MCF 10A (cell line): Measurements from ENCODE around the gene TNK2. TPM values are rescaled to one million over a fixed set of nuclear protein-coding genes. Genes with fewer than 3 reads are reported as not detected.
A peak's percentile ranks its signal among the peaks of the same experiment; 100 is the strongest.

Experiments used
- BruUV-seq: library from RNA; stranded (reverse); fragments of 400-500 nt; replicated peaks from 2 replicates; lab custom pipeline; 2021; lab: Mats Ljungman, UMichigan
- CTCF ChIA-PET: fragments of 300-600 bp; sonication (Branson Sonifier 250); formaldehyde crosslinking; extraction: SDS; loops from one replicate; lab custom pipeline; 2021; ENCODE audit warnings: antibody characterized with exemption, inconsistent platforms; lab: Yijun Ruan, JAX
- POLR2A ChIA-PET: fragments of 300-600, 350-650 bp; sonication (Branson Sonifier 250); formaldehyde crosslinking; extraction: SDS; loops from one replicate; lab custom pipeline; 2020; ENCODE audit warnings: antibody characterized with exemption, inconsistent platforms; lab: Yijun Ruan, JAX
- DNase-seq: peaks from one replicate; pipeline ENCODE4 v3.0.0-alpha.2; 2018; ENCODE audit not compliant: unreplicated experiment
- H3K27ac Mint-ChIP-seq: one replicate; pipeline ENCODE4 v1.8.0; 2022; ENCODE audit warnings: mild to moderate bottlenecking, low read depth, mixed read lengths; ENCODE audit not compliant: unreplicated experiment
- H3K27me3 Mint-ChIP-seq: one replicate; pipeline ENCODE4 v1.8.0; 2022; ENCODE audit warnings: mixed read lengths; ENCODE audit not compliant: insufficient read depth, unreplicated experiment
- H3K36me3 Mint-ChIP-seq: one replicate; pipeline ENCODE4 v1.8.0; 2022; ENCODE audit warnings: mild to moderate bottlenecking, moderate library complexity, mixed read lengths; ENCODE audit not compliant: insufficient read depth, unreplicated experiment
- H3K4me1 Mint-ChIP-seq: one replicate; pipeline ENCODE4 v1.8.0; 2022; ENCODE audit warnings: mixed read lengths; ENCODE audit not compliant: insufficient read depth, unreplicated experiment
- H3K4me3 Mint-ChIP-seq: one replicate; pipeline ENCODE4 v1.8.0; 2022; ENCODE audit warnings: mild to moderate bottlenecking, moderate library complexity, mixed read lengths; ENCODE audit not compliant: unreplicated experiment
- H3K9me3 Mint-ChIP-seq: one replicate; pipeline ENCODE4 v1.8.0; 2022; ENCODE audit warnings: mixed read lengths; ENCODE audit not compliant: unreplicated experiment
- intact Hi-C: fragments of 100-400 bp; cut with micrococcal nuclease; formaldehyde crosslinking; loops from 2 replicates; pipeline ENCODE4 v1.14.1; 2022
- total RNA-seq: library from RNA; stranded (reverse); gene quantifications from 2 replicates; pipeline ENCODE4 v1.2.3, GENCODE V29; 2022
- TF ChIP-seq, protein P1 (sequence below): fragments of 200-600 bp; IDR thresholded peaks from one replicate; pipeline ENCODE4 v1.8.0; 2022; ENCODE audit warnings: antibody characterized with exemption, mild to moderate bottlenecking; ENCODE audit not compliant: unreplicated experiment

Gene TNK2
- total RNA-seq, 1 experiment from 2014 or later = 75.8 TPM

- Mint-ChIP-seq H3K27ac (peak overlapping the region; percentile 93), H3K4me3 (peak overlapping the region; percentile 76), H3K36me3 (peaks cover 10% of the 10 kb centered on the region), H3K27me3 (no peaks in the 10 kb centered on the region), H3K9me3 (no peaks in the 10 kb centered on the region), H3K4me1 (peaks cover 48% of the 10 kb centered on the region)
- ChIA-PET POLR2A (interaction anchor here (0.7 to 11.2 kb wide), 4 partner anchors 10 to 38 kb away, joined by 3 to 254 read pairs (median 52); partner anchors contain the start of gene TNK2), CTCF (interaction anchor here (0.6 to 9.3 kb wide), 6 partner anchors 10 to 36 kb away, joined by 3 to 187 read pairs (median 6); no protein-coding TSS in a partner anchor)
- peak; percentile 94 for DNase-seq
- TF ChIP-seq, protein P1, sequence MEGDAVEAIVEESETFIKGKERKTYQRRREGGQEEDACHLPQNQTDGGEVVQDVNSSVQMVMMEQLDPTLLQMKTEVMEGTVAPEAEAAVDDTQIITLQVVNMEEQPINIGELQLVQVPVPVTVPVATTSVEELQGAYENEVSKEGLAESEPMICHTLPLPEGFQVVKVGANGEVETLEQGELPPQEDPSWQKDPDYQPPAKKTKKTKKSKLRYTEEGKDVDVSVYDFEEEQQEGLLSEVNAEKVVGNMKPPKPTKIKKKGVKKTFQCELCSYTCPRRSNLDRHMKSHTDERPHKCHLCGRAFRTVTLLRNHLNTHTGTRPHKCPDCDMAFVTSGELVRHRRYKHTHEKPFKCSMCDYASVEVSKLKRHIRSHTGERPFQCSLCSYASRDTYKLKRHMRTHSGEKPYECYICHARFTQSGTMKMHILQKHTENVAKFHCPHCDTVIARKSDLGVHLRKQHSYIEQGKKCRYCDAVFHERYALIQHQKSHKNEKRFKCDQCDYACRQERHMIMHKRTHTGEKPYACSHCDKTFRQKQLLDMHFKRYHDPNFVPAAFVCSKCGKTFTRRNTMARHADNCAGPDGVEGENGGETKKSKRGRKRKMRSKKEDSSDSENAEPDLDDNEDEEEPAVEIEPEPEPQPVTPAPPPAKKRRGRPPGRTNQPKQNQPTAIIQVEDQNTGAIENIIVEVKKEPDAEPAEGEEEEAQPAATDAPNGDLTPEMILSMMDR = no peak
- BruUV-seq = no TSS peak
- intact Hi-C loops = no loop called here
Measured at GRCh38 chr3:195897081-195897852, 11.1 kb downstream of the TNK2 start.

DNA sequence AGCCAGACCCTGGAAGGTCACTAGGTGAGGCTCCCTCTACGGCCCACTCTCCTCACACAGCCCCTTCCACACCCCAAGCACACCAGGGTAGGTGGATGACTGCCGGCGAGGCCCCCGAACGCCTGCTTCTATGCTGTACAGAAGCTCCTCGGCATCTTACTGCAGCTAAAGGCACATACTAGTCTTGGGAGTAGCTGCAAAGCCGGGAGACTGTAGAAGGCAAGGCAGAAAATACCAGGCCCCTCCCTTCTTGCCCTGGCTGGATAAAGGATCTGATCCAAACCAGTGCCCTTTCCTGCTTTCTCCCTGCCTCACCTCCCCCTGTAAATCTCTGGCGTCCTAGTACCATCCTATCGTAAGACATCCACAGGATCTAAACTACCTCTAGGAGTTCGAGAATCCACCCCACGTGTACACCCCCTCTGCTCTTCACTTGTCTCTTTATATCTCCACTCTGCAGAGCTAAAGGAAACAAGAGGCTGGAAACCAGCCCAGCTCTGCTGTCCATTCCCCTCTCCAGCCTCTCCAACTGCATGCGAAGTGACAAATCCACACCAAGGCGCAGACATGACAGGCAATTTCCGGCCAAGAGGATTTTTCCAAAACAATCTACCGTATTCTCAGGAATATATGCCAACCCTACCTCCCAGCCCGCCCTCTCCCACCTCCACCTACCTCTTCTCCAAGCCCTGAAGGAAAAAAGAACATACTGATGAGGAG is 11.8 kb downstream of the TNK2 start:
- no peaks in the 10 kb centered on the region for H3K27me3 Mint-ChIP-seq
- POLR2A ChIA-PET = interaction anchor here (0.6 to 11.2 kb wide), 8 partner anchors 11 to 353 kb away, joined by 3 to 254 read pairs (median 5); partner anchors contain the start of genes PPP1R2 and TNK2
- CTCF ChIA-PET = interaction anchor here (0.6 to 9.3 kb wide), 10 partner anchors 9 to 1599 kb away, joined by 3 to 187 read pairs (median 4); no protein-coding TSS in a partner anchor
- intact Hi-C loops = no loop called here
- BruUV-seq = TSS peak; percentile 52
- peak overlapping the region; percentile 76 for H3K4me3 Mint-ChIP-seq
- DNase-seq = peak; percentile 80
- TF ChIP-seq, protein P1 = no peak
- peaks cover 10% of the 10 kb centered on the region for H3K36me3 Mint-ChIP-seq
- peaks cover 48% of the 10 kb centered on the region for H3K4me1 Mint-ChIP-seq
- peak overlapping the region; percentile 93 for H3K27ac Mint-ChIP-seq
- H3K9me3 Mint-ChIP-seq = no peaks in the 10 kb centered on the region

DNA sequence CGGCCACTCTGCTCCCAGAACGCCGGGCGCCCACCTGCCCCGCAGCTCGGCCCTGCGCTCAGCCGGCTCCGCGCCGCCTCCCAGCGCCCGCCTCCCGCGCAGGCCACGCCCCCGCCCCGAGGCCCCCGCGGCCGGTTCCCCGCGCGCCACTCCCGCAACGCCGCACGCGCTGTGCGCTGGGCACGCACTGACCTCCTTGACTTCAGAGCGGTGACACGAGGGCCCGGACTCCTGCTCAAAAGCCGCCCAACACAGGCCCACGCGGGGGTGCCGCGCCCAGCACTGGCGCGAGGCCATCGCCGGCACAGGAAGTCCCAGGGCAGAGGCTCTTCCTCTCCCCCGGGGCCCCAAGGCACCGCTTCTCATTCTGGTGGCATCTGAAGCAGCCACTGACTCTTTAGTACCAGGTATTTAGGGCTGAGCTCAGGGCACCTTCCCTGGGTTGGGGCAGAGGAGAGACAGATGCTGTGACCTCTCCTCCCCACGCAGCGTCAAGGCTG is 12.4 kb downstream of the TNK2 start:
- BruUV-seq = no TSS peak
- Mint-ChIP-seq H3K36me3 (peaks cover 10% of the 10 kb centered on the region), H3K4me3 (peak overlapping the region; percentile 76), H3K27ac (peak overlapping the region; percentile 93), H3K27me3 (no peaks in the 10 kb centered on the region), H3K9me3 (no peaks in the 10 kb centered on the region), H3K4me1 (peaks cover 43% of the 10 kb centered on the region)
- POLR2A ChIA-PET = interaction anchor here (0.7 to 11.2 kb wide), 7 partner anchors 11 to 353 kb away, joined by 3 to 254 read pairs (median 5); partner anchors contain the start of genes PPP1R2 and TNK2
- DNase-seq = peak; percentile 43
- intact Hi-C loops = no loop called here
- TF ChIP-seq, protein P1 = no peak
- CTCF ChIA-PET = interaction anchor here (0.6 to 9.3 kb wide), 12 partner anchors 9 to 161 kb away, joined by 3 to 187 read pairs (median 7); partner anchors contain the start of gene TNK2
